Measurements from ENCODE around the gene IL17A.

IL17A gene

DNA sequence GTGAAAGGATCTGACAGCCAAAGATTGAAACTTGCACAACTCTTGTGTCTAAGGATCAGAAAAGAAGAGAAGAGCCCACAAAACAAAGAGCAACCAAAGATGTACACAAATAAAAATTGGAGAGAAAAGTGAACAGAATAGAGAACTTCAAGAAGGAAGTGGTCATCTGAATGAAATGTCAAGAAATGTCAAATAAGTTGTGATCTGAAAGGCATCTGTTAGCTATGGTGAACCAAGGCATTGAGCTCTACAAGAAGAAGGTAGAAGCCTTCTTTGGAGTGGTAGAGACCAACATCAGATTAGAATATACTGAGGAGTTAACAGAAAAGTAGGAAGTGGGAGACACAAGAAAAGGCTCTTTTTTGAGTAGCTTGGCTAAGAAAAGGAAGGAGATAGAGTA is 29.6 kb downstream of the IL17A start:
- DNase-seq (ENCODE audit: low read depth) = no peak
- TF ChIP-seq, protein P1, sequence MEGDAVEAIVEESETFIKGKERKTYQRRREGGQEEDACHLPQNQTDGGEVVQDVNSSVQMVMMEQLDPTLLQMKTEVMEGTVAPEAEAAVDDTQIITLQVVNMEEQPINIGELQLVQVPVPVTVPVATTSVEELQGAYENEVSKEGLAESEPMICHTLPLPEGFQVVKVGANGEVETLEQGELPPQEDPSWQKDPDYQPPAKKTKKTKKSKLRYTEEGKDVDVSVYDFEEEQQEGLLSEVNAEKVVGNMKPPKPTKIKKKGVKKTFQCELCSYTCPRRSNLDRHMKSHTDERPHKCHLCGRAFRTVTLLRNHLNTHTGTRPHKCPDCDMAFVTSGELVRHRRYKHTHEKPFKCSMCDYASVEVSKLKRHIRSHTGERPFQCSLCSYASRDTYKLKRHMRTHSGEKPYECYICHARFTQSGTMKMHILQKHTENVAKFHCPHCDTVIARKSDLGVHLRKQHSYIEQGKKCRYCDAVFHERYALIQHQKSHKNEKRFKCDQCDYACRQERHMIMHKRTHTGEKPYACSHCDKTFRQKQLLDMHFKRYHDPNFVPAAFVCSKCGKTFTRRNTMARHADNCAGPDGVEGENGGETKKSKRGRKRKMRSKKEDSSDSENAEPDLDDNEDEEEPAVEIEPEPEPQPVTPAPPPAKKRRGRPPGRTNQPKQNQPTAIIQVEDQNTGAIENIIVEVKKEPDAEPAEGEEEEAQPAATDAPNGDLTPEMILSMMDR (conservative IDR thresholded peaks at IDR 0.05; ENCODE audit: low read depth, low read length) = no peak
- H3K4me3 ChIP-seq (ENCODE audit: low read length) = no peak overlapping the region

DNA sequence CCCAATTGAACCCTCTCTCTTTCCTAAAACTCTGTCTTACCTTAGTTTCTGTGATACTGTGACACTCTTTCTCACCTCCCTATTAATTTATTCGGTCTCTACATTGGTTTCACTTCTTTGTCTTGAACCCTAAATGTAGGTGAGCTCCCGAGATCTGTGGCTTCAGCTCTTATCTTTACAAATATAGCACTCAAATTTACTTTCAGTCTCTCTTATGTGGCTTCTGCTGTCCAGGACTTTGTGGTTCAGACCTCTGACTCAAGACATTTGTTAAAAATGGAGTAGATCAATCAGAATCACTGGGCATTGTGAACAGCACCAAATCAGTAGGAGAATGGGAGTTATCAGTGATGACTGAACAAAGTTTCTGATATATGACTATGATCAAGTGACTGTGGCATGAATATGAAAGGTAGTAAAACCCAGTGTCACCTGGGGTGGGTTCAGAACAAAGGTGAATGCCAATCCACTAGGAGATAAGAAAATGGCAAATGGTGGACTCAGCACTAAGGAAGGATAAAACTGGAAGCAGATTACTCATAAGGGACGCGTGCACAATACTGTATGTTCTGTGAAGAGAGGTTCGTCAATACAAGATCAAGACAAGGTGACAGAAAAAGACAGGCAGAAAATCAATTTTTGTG is 30.9 kb downstream of the IL17A start:
- H3K4me3 ChIP-seq (ENCODE audit: low read length) = no peak overlapping the region
- no peak for DNase-seq (ENCODE audit: low read depth)
- TF ChIP-seq, protein P1 (conservative IDR thresholded peaks at IDR 0.05; ENCODE audit: low read depth, low read length) = no peak

DNA sequence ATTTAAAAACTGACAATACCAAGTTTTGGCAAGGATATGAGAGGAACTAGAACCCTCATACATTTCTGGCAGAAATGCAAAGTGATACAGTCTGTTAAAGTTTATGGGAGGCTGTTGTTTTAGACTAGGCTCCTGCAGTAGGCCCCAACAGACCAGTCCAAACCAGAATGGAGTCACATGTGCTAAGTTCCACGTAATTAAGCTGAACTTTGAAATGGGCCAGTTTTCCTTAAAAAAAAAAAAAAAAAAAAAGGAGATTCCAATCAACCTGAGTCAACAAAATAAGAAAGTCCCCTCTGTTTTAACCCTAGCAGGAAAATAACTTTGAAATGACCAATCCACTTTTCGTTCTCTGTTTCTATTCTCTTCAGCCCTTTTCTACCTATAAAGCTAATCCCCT is 31.6 kb downstream of the IL17A start:
- H3K4me3 ChIP-seq (ENCODE audit: low read length) = no peak overlapping the region
- DNase-seq (ENCODE audit: low read depth) = no peak
- TF ChIP-seq, protein P1 (conservative IDR thresholded peaks at IDR 0.05; ENCODE audit: low read depth, low read length) = no peak

DNA sequence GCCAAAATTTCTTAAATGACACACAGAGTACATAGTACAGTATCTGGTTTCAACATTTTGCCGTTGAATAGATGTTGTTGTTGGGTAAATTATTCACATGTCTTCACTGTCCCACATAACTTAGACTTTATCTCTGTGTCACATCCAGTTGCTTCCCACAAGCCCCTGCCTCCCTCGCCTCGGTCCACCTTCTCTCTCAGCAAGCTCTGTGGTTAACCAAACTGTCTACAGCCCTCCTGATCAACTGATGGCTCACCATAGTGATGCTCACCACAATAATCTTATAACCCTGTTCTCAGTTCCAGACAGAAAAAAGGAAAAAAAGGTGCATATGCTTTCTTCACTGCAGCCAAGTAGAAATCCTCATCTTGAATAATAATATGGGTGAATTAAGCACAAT is 35.1 kb downstream of the IL17A start:
- no peak for DNase-seq (ENCODE audit: low read depth)
- H3K4me3 ChIP-seq (ENCODE audit: low read length) = no peak overlapping the region
- TF ChIP-seq, protein P1 (conservative IDR thresholded peaks at IDR 0.05; ENCODE audit: low read depth, low read length) = no peak

DNA sequence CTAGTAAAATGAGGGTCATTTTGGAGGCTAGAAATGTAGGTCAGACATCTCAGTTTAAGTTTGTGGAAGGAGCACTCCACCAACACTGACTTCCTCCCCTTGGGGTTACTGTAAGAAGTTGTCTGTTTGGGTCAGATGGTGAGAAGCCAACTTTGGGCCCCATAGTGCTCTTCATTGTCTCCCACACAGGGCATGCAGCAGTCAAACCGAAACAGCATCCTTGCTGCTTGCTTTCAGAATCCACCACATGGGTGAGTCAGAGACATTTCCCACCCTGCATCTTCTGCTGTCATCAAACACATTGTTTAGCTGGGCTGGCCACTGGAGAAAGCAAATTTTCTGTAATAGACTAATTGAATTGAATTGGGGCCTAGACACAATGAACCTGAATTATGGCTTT is 41.3 kb downstream of the IL17A start:
- no peak for DNase-seq (ENCODE audit: low read depth)
- TF ChIP-seq, protein P1 (conservative IDR thresholded peaks at IDR 0.05; ENCODE audit: low read depth, low read length) = no peak
- no peak overlapping the region for H3K4me3 ChIP-seq (ENCODE audit: low read length)

DNA sequence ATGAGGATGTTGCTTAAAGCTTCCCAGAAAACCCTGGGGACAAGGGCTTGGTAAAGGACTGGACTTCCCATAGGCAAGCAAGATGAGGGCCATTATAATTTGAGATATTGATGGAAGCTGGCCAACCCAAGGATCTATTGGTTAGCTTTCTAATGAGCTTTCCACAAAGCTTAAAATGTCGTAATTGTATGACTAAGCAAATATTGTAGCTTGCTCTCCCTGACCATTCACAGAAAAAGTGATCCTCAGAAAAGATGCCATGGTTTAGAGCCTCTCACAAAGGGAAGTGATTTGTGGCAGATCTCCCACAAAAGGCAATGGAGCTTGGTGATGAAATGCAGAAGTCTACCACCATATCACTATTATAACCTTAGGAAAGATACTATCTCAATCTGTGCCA is 44.5 kb downstream of the IL17A start:
- TF ChIP-seq, protein P1 (conservative IDR thresholded peaks at IDR 0.05; ENCODE audit: low read depth, low read length) = no peak
- DNase-seq (ENCODE audit: low read depth) = no peak
- no peak overlapping the region for H3K4me3 ChIP-seq (ENCODE audit: low read length)

DNA sequence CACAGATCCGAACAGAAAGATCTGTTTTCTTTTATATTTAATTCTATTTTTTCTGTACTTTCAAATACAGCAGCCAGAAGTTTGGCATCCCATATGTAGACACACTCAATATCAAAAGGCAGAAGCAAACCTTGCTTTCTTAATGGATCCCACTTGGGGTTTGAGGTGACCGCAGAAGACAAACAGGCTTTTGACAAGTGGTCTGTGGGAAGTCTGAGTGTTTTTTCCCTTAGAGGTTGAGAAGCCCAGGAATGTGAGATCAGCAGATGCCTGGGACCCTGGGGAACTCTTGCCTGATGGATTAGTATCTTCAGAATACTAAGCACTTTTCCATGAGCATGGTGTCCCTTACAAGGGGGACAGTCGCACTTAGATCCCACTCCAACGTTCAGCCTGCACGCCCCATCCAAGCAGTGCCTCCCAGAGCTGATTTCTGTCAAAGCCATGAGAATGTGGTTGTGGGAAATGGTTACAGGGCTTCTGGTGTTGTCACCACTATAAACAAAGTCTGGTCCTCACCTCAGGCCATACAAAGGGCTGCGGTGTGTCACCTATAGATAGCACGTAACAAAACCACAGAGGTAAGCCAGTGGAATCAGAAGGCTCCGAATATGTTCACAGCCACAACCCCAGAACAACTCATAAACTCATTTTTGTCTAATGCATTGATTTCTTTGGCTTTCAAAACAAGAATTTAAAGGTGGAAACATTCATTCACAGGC is 45.4 kb downstream of the IL17A start:
- TF ChIP-seq, protein P1 (conservative IDR thresholded peaks at IDR 0.05; ENCODE audit: low read depth, low read length) = no peak
- DNase-seq (ENCODE audit: low read depth) = no peak
- no peak overlapping the region for H3K4me3 ChIP-seq (ENCODE audit: low read length)

All from retinal pigment epithelial cell (primary cell).